GM12801 (cell line): ENCODE data around the gene COLEC12.

ENCODE experiments used
- TF ChIP-seq, protein P1 (sequence below): IDR thresholded peaks from one replicate; pipeline ENCODE4 v1.5.1; 2011; ENCODE audit warnings: control low read depth; ENCODE audit not compliant: insufficient read length; ENCODE audit errors: extremely low read depth

COLEC12 gene

DNA sequence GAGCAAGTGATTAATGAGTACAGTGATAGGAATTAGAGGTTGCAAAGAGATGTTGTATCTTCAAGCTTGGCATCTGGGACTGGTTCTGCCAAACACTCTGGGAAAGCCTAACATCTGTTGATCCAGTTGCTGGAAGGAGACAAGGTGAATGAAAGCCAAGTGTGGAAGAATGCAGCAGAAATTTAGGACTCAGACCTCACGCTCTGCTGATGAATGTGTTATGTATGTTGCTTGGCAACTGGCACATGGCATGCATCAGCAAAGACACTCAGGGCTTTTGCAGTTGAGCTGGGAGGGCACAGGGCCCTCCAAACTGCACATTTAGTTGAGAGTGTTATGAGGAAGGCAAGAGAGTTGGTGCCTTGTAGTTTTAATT lies 105.5 kb downstream of the COLEC12 start:
- TF ChIP-seq, protein P1, sequence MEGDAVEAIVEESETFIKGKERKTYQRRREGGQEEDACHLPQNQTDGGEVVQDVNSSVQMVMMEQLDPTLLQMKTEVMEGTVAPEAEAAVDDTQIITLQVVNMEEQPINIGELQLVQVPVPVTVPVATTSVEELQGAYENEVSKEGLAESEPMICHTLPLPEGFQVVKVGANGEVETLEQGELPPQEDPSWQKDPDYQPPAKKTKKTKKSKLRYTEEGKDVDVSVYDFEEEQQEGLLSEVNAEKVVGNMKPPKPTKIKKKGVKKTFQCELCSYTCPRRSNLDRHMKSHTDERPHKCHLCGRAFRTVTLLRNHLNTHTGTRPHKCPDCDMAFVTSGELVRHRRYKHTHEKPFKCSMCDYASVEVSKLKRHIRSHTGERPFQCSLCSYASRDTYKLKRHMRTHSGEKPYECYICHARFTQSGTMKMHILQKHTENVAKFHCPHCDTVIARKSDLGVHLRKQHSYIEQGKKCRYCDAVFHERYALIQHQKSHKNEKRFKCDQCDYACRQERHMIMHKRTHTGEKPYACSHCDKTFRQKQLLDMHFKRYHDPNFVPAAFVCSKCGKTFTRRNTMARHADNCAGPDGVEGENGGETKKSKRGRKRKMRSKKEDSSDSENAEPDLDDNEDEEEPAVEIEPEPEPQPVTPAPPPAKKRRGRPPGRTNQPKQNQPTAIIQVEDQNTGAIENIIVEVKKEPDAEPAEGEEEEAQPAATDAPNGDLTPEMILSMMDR: no peak

DNA sequence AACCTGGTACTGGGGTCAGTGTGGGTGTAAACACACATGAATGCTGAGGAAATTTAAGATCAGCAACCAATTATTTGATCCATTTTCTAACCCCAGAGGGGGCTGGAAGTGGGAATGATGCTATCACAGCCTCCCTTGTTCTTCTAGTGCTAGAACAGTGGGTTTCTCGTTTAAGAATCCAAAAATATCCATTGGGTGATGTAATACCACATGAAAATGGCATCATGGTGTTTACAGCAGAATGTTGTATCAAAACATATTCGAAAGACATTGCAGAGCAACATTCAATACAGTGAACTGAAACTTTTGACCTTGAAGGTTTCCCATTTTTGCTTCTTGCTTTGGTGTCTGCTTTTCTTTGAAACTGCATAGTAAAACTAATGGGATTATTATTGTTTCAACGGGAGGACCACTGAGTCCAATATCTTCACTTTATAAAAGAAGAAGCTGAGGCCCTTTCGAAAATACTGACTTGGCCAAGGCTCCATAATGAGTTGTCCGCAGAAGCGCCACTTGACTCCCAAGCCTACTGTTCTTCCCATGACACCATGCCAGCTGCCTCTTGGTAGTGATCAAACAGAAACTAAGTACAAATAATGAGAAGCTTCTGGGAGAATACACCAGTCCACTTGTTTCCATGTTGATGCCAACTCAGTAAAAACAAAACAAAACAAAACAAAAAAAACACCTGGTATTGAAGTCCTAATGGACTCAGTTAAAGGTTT lies 106.1 kb downstream of the COLEC12 start:
- TF ChIP-seq, protein P1: no peak

DNA sequence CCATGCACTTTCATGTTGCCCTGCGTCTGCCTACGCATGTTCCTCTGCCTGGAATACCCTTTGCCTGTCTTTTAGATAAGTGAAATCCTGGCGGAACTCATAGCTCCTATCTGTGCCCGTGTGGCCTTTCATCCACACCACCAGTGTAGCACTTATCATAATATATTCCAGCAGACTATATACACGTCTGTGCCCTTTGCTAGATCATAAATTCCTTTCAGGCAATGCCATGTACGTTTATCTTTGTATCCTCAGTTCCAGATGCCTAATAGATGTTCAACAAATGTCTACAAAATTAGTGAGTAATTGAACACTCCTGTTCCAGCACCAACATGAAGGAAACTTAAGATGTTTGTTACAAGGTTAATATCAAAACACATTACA lies 106.9 kb downstream of the COLEC12 start:
- TF ChIP-seq, protein P1: no peak

DNA sequence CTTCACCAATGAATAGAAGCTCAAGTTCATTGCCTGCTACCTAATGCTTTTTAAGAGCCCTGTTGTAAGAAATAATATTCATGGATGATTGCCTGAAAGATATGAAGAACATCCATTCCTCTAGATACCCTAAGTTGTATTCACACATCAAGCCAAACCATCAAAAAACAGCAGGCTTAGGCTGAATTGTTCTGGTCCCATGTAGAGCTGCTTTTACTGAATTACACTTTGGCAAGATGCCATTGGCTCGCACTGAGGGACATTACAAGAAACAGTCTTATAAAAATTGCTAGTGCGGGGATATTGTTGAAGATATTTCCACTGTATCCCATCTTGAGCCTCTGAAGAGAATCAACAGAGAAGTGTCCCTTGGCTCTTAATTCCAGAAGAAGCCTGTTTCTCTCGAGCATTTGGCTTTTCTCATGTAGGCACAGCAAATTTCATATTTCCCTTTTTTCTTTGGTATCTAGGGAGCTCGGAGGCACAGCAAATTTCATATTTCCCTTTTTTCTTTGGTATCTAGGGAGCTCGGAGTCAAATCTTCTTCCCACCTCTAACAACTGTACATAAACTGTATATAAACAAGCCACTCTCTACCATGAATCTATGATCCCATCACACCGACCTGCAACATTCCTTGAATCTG lies 107.5 kb downstream of the COLEC12 start:
- TF ChIP-seq, protein P1: no peak

DNA sequence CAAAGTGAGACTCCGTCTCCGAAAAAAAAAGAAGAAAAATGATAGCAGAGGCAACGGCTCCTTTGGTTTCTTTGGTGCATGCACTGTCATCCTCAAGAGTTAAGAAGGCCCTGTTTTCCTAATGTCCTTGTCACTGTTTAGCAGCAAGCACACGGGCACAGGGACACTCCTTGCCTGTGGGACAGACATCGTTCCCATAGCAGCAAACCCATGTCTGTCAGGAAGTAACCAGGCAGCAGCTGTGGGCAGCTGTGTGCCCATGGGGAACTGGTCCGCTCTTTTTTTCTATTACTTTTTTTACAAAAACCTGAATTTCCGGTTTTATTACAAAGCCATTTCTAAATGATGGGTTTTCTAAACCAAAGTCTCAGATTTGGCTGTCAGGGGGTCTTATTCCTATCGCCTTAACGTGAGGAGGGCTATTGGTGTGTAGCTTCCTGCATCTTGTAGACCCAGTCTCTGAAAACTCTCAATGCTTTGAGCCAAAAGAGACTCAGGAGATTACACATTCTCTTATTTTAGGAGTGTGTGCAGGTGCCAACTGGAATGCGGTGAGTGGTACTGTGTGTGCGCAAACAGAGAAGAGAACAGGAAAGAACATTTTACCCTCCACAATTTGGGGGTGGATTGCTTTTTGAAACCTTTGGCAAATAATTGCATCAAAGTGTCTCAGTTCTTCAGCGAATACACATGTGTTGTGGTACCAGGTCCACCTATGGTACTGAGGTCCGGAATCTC lies 109.6 kb downstream of the COLEC12 start:
- TF ChIP-seq, protein P1: no peak

DNA sequence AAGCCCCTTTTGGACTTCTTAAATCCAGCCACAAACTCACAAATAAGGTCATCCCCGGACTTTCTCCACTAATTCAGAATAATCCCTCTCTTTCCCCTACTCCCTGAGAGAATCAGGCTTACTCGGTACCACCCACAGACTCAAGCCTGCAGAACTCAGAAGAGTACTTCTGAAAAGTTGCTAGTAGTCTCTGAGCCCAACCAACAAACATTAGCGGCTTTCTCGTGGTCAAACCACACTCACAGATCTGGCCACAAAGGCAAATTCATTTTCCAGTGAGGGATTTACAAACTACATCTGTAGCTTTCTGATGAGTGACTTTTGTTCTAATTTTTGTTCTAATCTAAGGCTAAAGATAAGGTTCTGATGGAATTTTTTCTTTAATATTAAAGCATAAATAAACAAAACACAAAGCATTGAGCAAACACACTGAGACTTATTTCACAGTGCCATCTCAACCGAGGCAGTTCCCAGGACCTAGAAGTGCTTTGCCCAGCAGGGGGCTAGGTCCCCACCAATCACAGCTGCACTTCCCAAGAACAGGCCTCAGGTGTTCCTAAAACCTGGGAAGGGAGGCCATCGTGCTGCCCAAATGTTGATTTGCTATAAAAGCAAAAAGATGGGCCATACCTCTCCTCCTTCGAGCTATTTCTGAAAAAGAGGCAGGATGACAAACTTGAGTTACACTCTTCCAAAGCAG lies 110.7 kb downstream of the COLEC12 start:
- TF ChIP-seq, protein P1: no peak

DNA sequence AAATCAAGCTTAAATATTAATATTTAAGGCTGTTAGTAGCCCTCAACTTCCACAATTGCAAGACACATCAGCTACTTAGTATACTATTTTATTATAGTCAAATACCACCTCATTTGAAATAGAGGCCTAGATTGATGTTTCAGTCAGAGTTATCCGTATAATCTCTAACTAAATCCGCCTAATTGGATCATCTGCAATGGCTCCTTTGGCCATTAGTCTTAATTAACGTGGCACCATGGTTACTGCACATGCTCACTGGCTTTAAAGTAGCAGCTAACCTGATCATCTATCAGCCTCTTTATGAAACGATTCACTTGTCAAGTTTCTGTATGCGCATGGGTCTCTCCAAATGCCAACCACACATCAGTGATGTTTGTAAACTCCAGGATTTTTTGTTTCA lies 112.3 kb downstream of the COLEC12 start:
- TF ChIP-seq, protein P1: no peak
